Keratinocyte (primary cell): Measurements from ENCODE around the gene MDH1. TPM values are rescaled to one million over a fixed set of nuclear protein-coding genes. Genes with fewer than 3 reads are reported as not detected.

ENCODE experiments used
- DNase-seq: peaks from one replicate; pipeline ENCODE4 v3.0.0-alpha.2; 2011; ENCODE audit warnings: low read depth, missing footprints, low spot score
- FAIRE-seq: peaks from 2 replicates; lab custom pipeline; 2011; peaks lifted over from hg19 to GRCh38; lab: Jason Lieb, UNC
- H2AFZ ChIP-seq: 2 replicates; pipeline ENCODE4 v1.6.0; 2012; ENCODE audit warnings: low read length, control low read depth, inconsistent platforms; ENCODE audit not compliant: control insufficient read depth
- H3K27ac ChIP-seq: 2 replicates; pipeline ENCODE4 v1.5.1; 2011; ENCODE audit warnings: low read length; ENCODE audit not compliant: control insufficient read depth, insufficient read depth
- H3K27me3 ChIP-seq: 3 replicates; pipeline ENCODE4 v1.6.0; 2011; ENCODE audit warnings: low read length; ENCODE audit not compliant: control insufficient read depth, insufficient read depth; ENCODE audit errors: extremely low read depth
- H3K36me3 ChIP-seq, 2 experiments: 2 replicates in 1 of 2; 3 replicates in 1 of 2; pipeline ENCODE4 v1.5.1; 2011; ENCODE audit warnings: low read length in 2 of 2, mild to moderate bottlenecking in 1 of 2; ENCODE audit not compliant: control insufficient read depth in 2 of 2, insufficient read depth in 2 of 2; ENCODE audit errors: extremely low read depth in 1 of 2
- H3K4me1 ChIP-seq: 3 replicates; pipeline ENCODE4 v1.5.1; 2011; ENCODE audit warnings: low read length; ENCODE audit not compliant: control insufficient read depth, insufficient read depth; ENCODE audit errors: extremely low read depth
- H3K4me2 ChIP-seq: 3 replicates; pipeline ENCODE4 v1.6.0; 2011; ENCODE audit warnings: low read depth, low read length; ENCODE audit not compliant: control insufficient read depth, insufficient read depth; ENCODE audit errors: extremely low read depth
- H3K4me3 ChIP-seq, 3 experiments: fragments of 200-600 bp in 1 of 3; sonication (generic) in 1 of 3; 2 replicates in 2 of 3; 3 replicates in 1 of 3; pipeline ENCODE4 v1.5.1; 2011 to 2016; ENCODE audit warnings: low read length in 3 of 3, mild to moderate bottlenecking in 3 of 3, control low read depth in 2 of 3, inconsistent platforms in 1 of 3, low read depth in 1 of 3, mixed read lengths in 1 of 3, mixed run types in 1 of 3, moderate library complexity in 1 of 3; ENCODE audit not compliant: control insufficient read depth in 2 of 3, insufficient read depth in 2 of 3; ENCODE audit errors: extremely low read depth in 1 of 3
- H3K79me2 ChIP-seq: 2 replicates; pipeline ENCODE4 v1.6.0; 2012; ENCODE audit warnings: low read length; ENCODE audit not compliant: control insufficient read depth, insufficient read depth
- H3K9ac ChIP-seq: 3 replicates; pipeline ENCODE4 v1.6.0; 2011; ENCODE audit warnings: low read length; ENCODE audit not compliant: control insufficient read depth, insufficient read depth; ENCODE audit errors: extremely low read depth
- H3K9me1 ChIP-seq: 3 replicates; pipeline ENCODE4 v1.6.0; 2011; ENCODE audit warnings: low read length; ENCODE audit not compliant: control insufficient read depth, insufficient read depth; ENCODE audit errors: extremely low read depth
- H3K9me3 ChIP-seq: 2 replicates; pipeline ENCODE4 v1.5.1; 2012; ENCODE audit warnings: low read depth, low read length; ENCODE audit not compliant: control insufficient read depth
- H4K20me1 ChIP-seq: 3 replicates; pipeline ENCODE4 v1.6.0; 2011; ENCODE audit warnings: low read length; ENCODE audit not compliant: control insufficient read depth, insufficient read depth; ENCODE audit errors: extremely low read depth
- EZH2 ChIP-seq: IDR thresholded peaks from one replicate; pipeline ENCODE4 v1.6.1; 2012; ENCODE audit warnings: inconsistent platforms, mild to moderate bottlenecking, low read length, moderate library complexity
- dilution Hi-C: fragments of 300-500 bp; cut with MboI; formaldehyde crosslinking; loops from one replicate; pipeline ENCODE4 v1.7.0; 2020; ENCODE audit warnings: low sequenced_read_pairs; ENCODE audit not compliant: extremely low pct_ligation_motif_present
- polyA plus RNA-seq, 5 experiments: library from polyadenylated mRNA; depleted of rRNA in 3 of 5; stranded (reverse) in 3 of 5; stranded (forward) in 1 of 5; unstranded in 1 of 5; fragments of >200 nt; gene quantifications; 1 replicate in 1 of 5; 2 replicates in 3 of 5; 3 replicates in 1 of 5; pipeline versions ENCODE4 v1.2.1 to v1.2.3, GENCODE V29; 2011 to 2012; ENCODE audit warnings: missing spikeins in 2 of 5, low read depth in 1 of 5, low replicate concordance in 1 of 5
- TF ChIP-seq, protein P1 (sequence below), 3 experiments: IDR thresholded peaks in 1 of 3; conservative IDR thresholded peaks in 1 of 3; optimal IDR thresholded peaks in 1 of 3; 2 replicates in 2 of 3; 3 replicates in 1 of 3; pipeline versions ENCODE3 to v1.5.1; 2011; ENCODE audit warnings: low read length in 3 of 3, mild to moderate bottlenecking in 3 of 3, moderate library complexity in 2 of 3, control low read depth in 1 of 3, inconsistent platforms in 1 of 3; ENCODE audit not compliant: insufficient read depth in 2 of 3; ENCODE audit errors: extremely low read depth in 1 of 3

Gene MDH1
- polyA plus RNA-seq, 1 donor (not counting 4 experiments of a cell fraction or from before 2014, with no cell fraction given) = 320 TPM

DNA sequence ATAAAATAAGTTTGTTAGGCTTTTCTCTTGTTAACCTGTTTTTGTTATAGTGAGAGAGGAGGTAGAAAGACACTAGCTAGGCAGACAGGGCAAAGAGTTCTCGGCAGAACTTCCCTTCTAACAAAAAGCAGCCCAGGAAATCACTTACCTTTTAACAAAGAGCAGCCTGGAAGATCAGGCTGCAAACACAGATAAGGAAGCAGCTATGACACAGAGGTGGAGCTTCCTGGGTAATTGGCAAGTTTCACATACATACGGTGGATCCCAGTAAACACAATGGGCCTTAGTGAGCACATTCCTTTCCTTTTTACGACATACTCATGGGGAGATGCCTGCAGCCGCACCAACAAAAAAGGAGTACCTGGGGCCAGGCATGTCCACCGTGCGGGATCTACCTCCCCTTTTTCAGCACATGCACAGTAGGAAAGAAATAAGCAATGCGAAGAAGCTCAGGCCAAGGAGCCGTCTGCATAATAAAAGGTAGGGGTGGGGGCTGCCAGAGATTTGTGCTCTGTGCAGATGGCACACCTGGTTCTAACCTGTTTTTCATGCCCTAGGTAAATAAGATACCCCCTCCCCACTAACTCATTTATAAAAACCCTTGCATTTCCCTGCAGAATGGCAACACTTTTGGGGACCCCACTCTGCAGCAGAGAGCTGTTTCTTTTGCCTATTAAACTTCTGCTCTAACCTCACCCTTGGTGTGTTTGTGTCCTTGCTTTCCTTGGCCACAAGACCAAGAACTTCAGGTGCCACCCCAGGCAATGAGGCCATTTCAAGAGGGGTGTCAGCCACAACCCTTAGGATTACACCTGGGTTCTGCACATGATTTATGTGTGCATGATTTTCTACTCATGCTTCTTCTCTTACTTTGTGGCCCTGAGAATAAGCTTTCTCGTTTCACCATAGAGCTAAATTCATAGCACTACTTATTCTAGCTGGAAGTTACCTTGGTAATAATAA lies 26.5 kb downstream of the MDH1 start:
- peak; percentile 99 for FAIRE-seq
- peak overlapping the region; percentile 62 for H3K9ac ChIP-seq
- TF ChIP-seq, protein P1, sequence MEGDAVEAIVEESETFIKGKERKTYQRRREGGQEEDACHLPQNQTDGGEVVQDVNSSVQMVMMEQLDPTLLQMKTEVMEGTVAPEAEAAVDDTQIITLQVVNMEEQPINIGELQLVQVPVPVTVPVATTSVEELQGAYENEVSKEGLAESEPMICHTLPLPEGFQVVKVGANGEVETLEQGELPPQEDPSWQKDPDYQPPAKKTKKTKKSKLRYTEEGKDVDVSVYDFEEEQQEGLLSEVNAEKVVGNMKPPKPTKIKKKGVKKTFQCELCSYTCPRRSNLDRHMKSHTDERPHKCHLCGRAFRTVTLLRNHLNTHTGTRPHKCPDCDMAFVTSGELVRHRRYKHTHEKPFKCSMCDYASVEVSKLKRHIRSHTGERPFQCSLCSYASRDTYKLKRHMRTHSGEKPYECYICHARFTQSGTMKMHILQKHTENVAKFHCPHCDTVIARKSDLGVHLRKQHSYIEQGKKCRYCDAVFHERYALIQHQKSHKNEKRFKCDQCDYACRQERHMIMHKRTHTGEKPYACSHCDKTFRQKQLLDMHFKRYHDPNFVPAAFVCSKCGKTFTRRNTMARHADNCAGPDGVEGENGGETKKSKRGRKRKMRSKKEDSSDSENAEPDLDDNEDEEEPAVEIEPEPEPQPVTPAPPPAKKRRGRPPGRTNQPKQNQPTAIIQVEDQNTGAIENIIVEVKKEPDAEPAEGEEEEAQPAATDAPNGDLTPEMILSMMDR (optimal IDR thresholded peaks at IDR 0.05 in 1 of 3, IDR thresholded peaks at IDR 0.05 in 1 of 3, conservative IDR thresholded peaks at IDR 0.05 in 1 of 3; ENCODE audit: extremely low read depth in 1 of 3, insufficient read depth in 2 of 3, low read length in 3 of 3) = no peak
- TF ChIP-seq EZH2 = no peak

DNA sequence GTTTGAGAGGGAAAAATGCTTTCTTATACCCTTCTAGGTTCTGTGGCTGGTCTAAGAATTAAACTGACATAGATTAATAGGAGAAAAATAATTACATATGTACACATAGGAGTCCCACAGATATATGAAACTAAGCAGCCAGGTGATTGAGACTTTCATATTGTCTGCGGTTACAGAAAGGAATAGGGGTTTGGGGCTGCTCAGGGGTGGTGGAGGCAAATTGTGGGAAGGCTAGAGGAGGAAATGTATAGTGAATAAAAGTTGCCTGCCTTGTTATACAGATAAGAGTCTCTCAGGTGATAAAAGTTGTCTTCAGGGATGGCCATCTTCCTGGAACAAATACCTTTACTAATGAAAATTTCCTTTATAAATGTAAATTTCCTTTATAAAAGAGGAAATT lies 28.6 kb downstream of the MDH1 start:
- Histone ChIP-seq H3K36me3 (no peaks in the 10 kb centered on the region), H3K4me1 (peaks cover 34% of the 10 kb centered on the region), H3K4me2 (no peak overlapping the region), H3K27me3 (no peaks in the 10 kb centered on the region), H3K9me3 (no peaks in the 10 kb centered on the region), H2AFZ (no peak overlapping the region), H3K79me2 (no peaks in the 10 kb centered on the region), H3K9me1 (no peaks in the 10 kb centered on the region), H3K27ac (no peak overlapping the region), H4K20me1 (no peaks in the 10 kb centered on the region), H3K9ac (no peak overlapping the region), H3K4me3 (no peak overlapping the region)
- TF ChIP-seq, protein P1 (optimal IDR thresholded peaks at IDR 0.05 in 1 of 3, IDR thresholded peaks at IDR 0.05 in 1 of 3, conservative IDR thresholded peaks at IDR 0.05 in 1 of 3; ENCODE audit: extremely low read depth in 1 of 3, insufficient read depth in 2 of 3, low read length in 3 of 3) = no peak
- TF ChIP-seq EZH2 = no peak
- FAIRE-seq = no peak
- dilution Hi-C loops = no loop called here
- no peak for DNase-seq

More for the DNA sequence above, 26.5 kb downstream of the MDH1 start:
- Histone ChIP-seq H3K4me2 (peak overlapping the region; percentile 91), H3K4me3 (peak overlapping the region; percentile 15 to 69 (median 61)), H3K4me1 (peaks cover 34% of the 10 kb centered on the region), H3K27me3 (no peaks in the 10 kb centered on the region), H3K9me1 (no peaks in the 10 kb centered on the region), H4K20me1 (no peaks in the 10 kb centered on the region), H2AFZ (peak overlapping the region; percentile 86), H3K27ac (peak overlapping the region; percentile 82), H3K36me3 (no peaks in the 10 kb centered on the region), H3K9me3 (no peaks in the 10 kb centered on the region), H3K79me2 (no peaks in the 10 kb centered on the region)
- peak; percentile 79 for DNase-seq
- dilution Hi-C loops = no loop called here
